Keratinocyte (primary cell): ENCODE data around the gene MXD3. TPM values are rescaled to one million over a fixed set of nuclear protein-coding genes. Genes with fewer than 3 reads are reported as not detected.

Experiments
- DNase-seq: peaks from one replicate; pipeline ENCODE4 v3.0.0-alpha.2; 2011; ENCODE audit warnings: low read depth, missing footprints, low spot score
- FAIRE-seq: peaks from 2 replicates; lab custom pipeline; 2011; peaks lifted over from hg19 to GRCh38; lab: Jason Lieb, UNC
- H2AFZ ChIP-seq: 2 replicates; pipeline ENCODE4 v1.6.0; 2012; ENCODE audit warnings: low read length, control low read depth, inconsistent platforms; ENCODE audit not compliant: control insufficient read depth
- H3K27ac ChIP-seq: 2 replicates; pipeline ENCODE4 v1.5.1; 2011; ENCODE audit warnings: low read length; ENCODE audit not compliant: control insufficient read depth, insufficient read depth
- H3K27me3 ChIP-seq: 3 replicates; pipeline ENCODE4 v1.6.0; 2011; ENCODE audit warnings: low read length; ENCODE audit not compliant: control insufficient read depth, insufficient read depth; ENCODE audit errors: extremely low read depth
- H3K36me3 ChIP-seq, 2 experiments: 2 replicates in 1 of 2; 3 replicates in 1 of 2; pipeline ENCODE4 v1.5.1; 2011; ENCODE audit warnings: low read length in 2 of 2, mild to moderate bottlenecking in 1 of 2; ENCODE audit not compliant: control insufficient read depth in 2 of 2, insufficient read depth in 2 of 2; ENCODE audit errors: extremely low read depth in 1 of 2
- H3K4me1 ChIP-seq: 3 replicates; pipeline ENCODE4 v1.5.1; 2011; ENCODE audit warnings: low read length; ENCODE audit not compliant: control insufficient read depth, insufficient read depth; ENCODE audit errors: extremely low read depth
- H3K4me2 ChIP-seq: 3 replicates; pipeline ENCODE4 v1.6.0; 2011; ENCODE audit warnings: low read depth, low read length; ENCODE audit not compliant: control insufficient read depth, insufficient read depth; ENCODE audit errors: extremely low read depth
- H3K4me3 ChIP-seq, 3 experiments: fragments of 200-600 bp in 1 of 3; sonication (generic) in 1 of 3; 2 replicates in 2 of 3; 3 replicates in 1 of 3; pipeline ENCODE4 v1.5.1; 2011 to 2016; ENCODE audit warnings: low read length in 3 of 3, mild to moderate bottlenecking in 3 of 3, control low read depth in 2 of 3, inconsistent platforms in 1 of 3, low read depth in 1 of 3, mixed read lengths in 1 of 3, mixed run types in 1 of 3, moderate library complexity in 1 of 3; ENCODE audit not compliant: control insufficient read depth in 2 of 3, insufficient read depth in 2 of 3; ENCODE audit errors: extremely low read depth in 1 of 3
- H3K79me2 ChIP-seq: 2 replicates; pipeline ENCODE4 v1.6.0; 2012; ENCODE audit warnings: low read length; ENCODE audit not compliant: control insufficient read depth, insufficient read depth
- H3K9ac ChIP-seq: 3 replicates; pipeline ENCODE4 v1.6.0; 2011; ENCODE audit warnings: low read length; ENCODE audit not compliant: control insufficient read depth, insufficient read depth; ENCODE audit errors: extremely low read depth
- H3K9me1 ChIP-seq: 3 replicates; pipeline ENCODE4 v1.6.0; 2011; ENCODE audit warnings: low read length; ENCODE audit not compliant: control insufficient read depth, insufficient read depth; ENCODE audit errors: extremely low read depth
- H3K9me3 ChIP-seq: 2 replicates; pipeline ENCODE4 v1.5.1; 2012; ENCODE audit warnings: low read depth, low read length; ENCODE audit not compliant: control insufficient read depth
- H4K20me1 ChIP-seq: 3 replicates; pipeline ENCODE4 v1.6.0; 2011; ENCODE audit warnings: low read length; ENCODE audit not compliant: control insufficient read depth, insufficient read depth; ENCODE audit errors: extremely low read depth
- EZH2 ChIP-seq: IDR thresholded peaks from one replicate; pipeline ENCODE4 v1.6.1; 2012; ENCODE audit warnings: inconsistent platforms, mild to moderate bottlenecking, low read length, moderate library complexity
- dilution Hi-C: fragments of 300-500 bp; cut with MboI; formaldehyde crosslinking; loops from one replicate; pipeline ENCODE4 v1.7.0; 2020; ENCODE audit warnings: low sequenced_read_pairs; ENCODE audit not compliant: extremely low pct_ligation_motif_present
- polyA plus RNA-seq, 5 experiments: library from polyadenylated mRNA; depleted of rRNA in 3 of 5; stranded (reverse) in 3 of 5; stranded (forward) in 1 of 5; unstranded in 1 of 5; fragments of >200 nt; gene quantifications; 1 replicate in 1 of 5; 2 replicates in 3 of 5; 3 replicates in 1 of 5; pipeline versions ENCODE4 v1.2.1 to v1.2.3, GENCODE V29; 2011 to 2012; ENCODE audit warnings: missing spikeins in 2 of 5, low read depth in 1 of 5, low replicate concordance in 1 of 5
- TF ChIP-seq, protein P1 (sequence below), 3 experiments: IDR thresholded peaks in 1 of 3; conservative IDR thresholded peaks in 1 of 3; optimal IDR thresholded peaks in 1 of 3; 2 replicates in 2 of 3; 3 replicates in 1 of 3; pipeline versions ENCODE3 to v1.5.1; 2011; ENCODE audit warnings: low read length in 3 of 3, mild to moderate bottlenecking in 3 of 3, moderate library complexity in 2 of 3, control low read depth in 1 of 3, inconsistent platforms in 1 of 3; ENCODE audit not compliant: insufficient read depth in 2 of 3; ENCODE audit errors: extremely low read depth in 1 of 3

The MXD3 gene
- polyA plus RNA-seq, 1 donor (not counting 4 experiments of a cell fraction or from before 2014, with no cell fraction given), result 0.97 TPM

DNA sequence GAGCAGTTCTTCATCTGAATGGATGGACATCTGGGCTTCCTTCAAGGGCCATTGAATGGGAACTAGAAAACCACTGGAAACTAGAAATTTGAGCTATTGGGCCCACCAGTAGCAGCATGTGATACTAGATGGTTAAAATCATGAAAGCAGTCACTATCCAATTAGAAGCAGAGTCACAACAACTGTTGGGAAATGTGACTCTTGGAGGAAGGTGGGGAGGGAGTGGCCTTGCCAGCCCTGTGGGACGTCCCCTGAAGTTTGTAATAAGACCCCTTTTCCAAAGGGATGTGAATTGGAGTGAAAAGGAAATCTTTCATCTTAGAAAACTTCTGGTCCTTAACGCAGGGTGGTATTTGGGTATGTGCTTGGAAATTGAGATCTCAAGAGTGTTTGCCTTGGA is 13.8 kb downstream of the MXD3 start:
- DNase-seq, result no peak
- no peak overlapping the region for H3K27ac ChIP-seq
- H3K27me3 ChIP-seq, result no peaks in the 10 kb centered on the region
- no peaks in the 10 kb centered on the region for H3K79me2 ChIP-seq
- H3K36me3 ChIP-seq, result peaks cover 26 to 27% of the 10 kb centered on the region in 2 experiments
- peaks cover 10% of the 10 kb centered on the region for H3K9me1 ChIP-seq
- H3K4me3 ChIP-seq, result no peak overlapping the region
- H3K9me3 ChIP-seq, result no peaks in the 10 kb centered on the region
- H3K9ac ChIP-seq, result no peak overlapping the region
- TF ChIP-seq, protein P1, sequence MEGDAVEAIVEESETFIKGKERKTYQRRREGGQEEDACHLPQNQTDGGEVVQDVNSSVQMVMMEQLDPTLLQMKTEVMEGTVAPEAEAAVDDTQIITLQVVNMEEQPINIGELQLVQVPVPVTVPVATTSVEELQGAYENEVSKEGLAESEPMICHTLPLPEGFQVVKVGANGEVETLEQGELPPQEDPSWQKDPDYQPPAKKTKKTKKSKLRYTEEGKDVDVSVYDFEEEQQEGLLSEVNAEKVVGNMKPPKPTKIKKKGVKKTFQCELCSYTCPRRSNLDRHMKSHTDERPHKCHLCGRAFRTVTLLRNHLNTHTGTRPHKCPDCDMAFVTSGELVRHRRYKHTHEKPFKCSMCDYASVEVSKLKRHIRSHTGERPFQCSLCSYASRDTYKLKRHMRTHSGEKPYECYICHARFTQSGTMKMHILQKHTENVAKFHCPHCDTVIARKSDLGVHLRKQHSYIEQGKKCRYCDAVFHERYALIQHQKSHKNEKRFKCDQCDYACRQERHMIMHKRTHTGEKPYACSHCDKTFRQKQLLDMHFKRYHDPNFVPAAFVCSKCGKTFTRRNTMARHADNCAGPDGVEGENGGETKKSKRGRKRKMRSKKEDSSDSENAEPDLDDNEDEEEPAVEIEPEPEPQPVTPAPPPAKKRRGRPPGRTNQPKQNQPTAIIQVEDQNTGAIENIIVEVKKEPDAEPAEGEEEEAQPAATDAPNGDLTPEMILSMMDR (optimal IDR thresholded peaks at IDR 0.05 in 1 of 3, IDR thresholded peaks at IDR 0.05 in 1 of 3, conservative IDR thresholded peaks at IDR 0.05 in 1 of 3; ENCODE audit: extremely low read depth in 1 of 3, insufficient read depth in 2 of 3, low read length in 3 of 3), result no peak
- TF ChIP-seq EZH2, result no peak
- dilution Hi-C loops, result no loop called here
- peaks cover 31% of the 10 kb centered on the region for H3K4me1 ChIP-seq
- peaks cover 7% of the 10 kb centered on the region for H4K20me1 ChIP-seq
- no peak overlapping the region for H2AFZ ChIP-seq
- FAIRE-seq, result no peak
- no peak overlapping the region for H3K4me2 ChIP-seq

DNA sequence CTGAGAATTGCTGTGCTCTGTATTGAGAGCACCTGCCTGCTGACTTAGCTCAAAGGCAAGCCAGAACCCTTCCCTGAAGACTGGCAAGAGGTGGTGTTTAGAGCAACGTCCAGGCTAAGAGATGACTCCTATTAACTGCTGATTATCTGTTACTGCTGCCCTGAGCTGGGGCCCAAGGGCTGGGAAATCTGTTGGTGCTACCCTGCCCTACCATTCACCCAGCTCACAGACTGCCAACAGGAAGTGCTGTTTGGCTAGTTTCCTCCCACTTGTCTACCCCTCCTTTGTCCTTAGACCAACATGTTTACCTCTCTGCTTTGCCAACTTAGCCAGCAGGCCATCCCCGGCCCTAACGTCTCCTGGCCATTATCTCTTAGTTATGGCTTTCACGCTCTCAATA is 15.1 kb downstream of the MXD3 start:
- Histone ChIP-seq H4K20me1 (peaks cover 4% of the 10 kb centered on the region), H3K27ac (no peak overlapping the region), H3K79me2 (no peaks in the 10 kb centered on the region), H3K9ac (no peak overlapping the region), H3K4me1 (peaks cover 18% of the 10 kb centered on the region), H3K4me3 (no peak overlapping the region), H3K9me1 (peaks cover 10% of the 10 kb centered on the region), H3K36me3 (peaks cover 29% of the 10 kb centered on the region in 2 experiments), H3K4me2 (no peak overlapping the region), H3K9me3 (no peaks in the 10 kb centered on the region), H3K27me3 (no peaks in the 10 kb centered on the region), H2AFZ (no peak overlapping the region)
- FAIRE-seq, result no peak
- DNase-seq, result no peak
- no peak for TF ChIP-seq EZH2
- TF ChIP-seq, protein P1 (optimal IDR thresholded peaks at IDR 0.05 in 1 of 3, IDR thresholded peaks at IDR 0.05 in 1 of 3, conservative IDR thresholded peaks at IDR 0.05 in 1 of 3; ENCODE audit: extremely low read depth in 1 of 3, insufficient read depth in 2 of 3, low read length in 3 of 3), result no peak
- dilution Hi-C loops, result no loop called here
